Parathyroid adenoma (tissue), 2 donors: Measurements from ENCODE around the gene PAX7.

ENCODE experiments used
- H2AFZ ChIP-seq: fragments of 300-600 bp; sonication (generic); one replicate; pipeline ENCODE4 v1.7.0; 2017; ENCODE audit warnings: antibody characterized with exemption, mild to moderate bottlenecking
- H3K27ac ChIP-seq: fragments of 300-600 bp; sonication (generic); one replicate; pipeline ENCODE4 v1.7.0; 2017
- H3K27me3 ChIP-seq: fragments of 300-600 bp; sonication (generic); one replicate; pipeline ENCODE4 v1.7.0; 2017; ENCODE audit warnings: low read length; ENCODE audit not compliant: control insufficient read depth, insufficient read depth
- H3K36me3 ChIP-seq: fragments of 300-600 bp; sonication (generic); one replicate; pipeline ENCODE4 v1.7.0; 2017; ENCODE audit warnings: low read length; ENCODE audit not compliant: control insufficient read depth, insufficient read depth
- H3K4me1 ChIP-seq: fragments of 300-600 bp; sonication (generic); one replicate; pipeline ENCODE4 v1.7.0; 2017; ENCODE audit warnings: control low read depth
- H3K4me2 ChIP-seq: fragments of 300-600 bp; sonication (generic); one replicate; pipeline ENCODE4 v1.7.0; 2017; ENCODE audit warnings: low read length
- H3K4me3 ChIP-seq: fragments of 300-600 bp; sonication (generic); one replicate; pipeline ENCODE4 v1.7.0; 2017; ENCODE audit warnings: low read depth, low read length
- H3K79me2 ChIP-seq: fragments of 300-600 bp; sonication (generic); one replicate; pipeline ENCODE4 v1.7.0; 2017; ENCODE audit warnings: control low read depth
- H3K9ac ChIP-seq: fragments of 300-600 bp; sonication (generic); one replicate; pipeline ENCODE4 v1.7.0; 2017; ENCODE audit warnings: mild to moderate bottlenecking
- H3K9me3 ChIP-seq: fragments of 300-600 bp; sonication (generic); one replicate; pipeline ENCODE4 v1.7.0; 2017; ENCODE audit warnings: low read length; ENCODE audit not compliant: control insufficient read depth
- CTCF ChIP-seq: fragments of 300-600 bp; sonication (generic); IDR thresholded peaks from one replicate; pipeline ENCODE4 v1.7.0; 2017; ENCODE audit warnings: antibody characterized with exemption, mild to moderate bottlenecking
- donor health status: primary hyperparathyroidism.

The PAX7 gene

GRCh38 chr1:18646786-18647410 is 16.3 kb downstream of the PAX7 start:
- Histone ChIP-seq H3K36me3 (no peaks in the 10 kb centered on the region), H3K9ac (no peak overlapping the region), H3K79me2 (no peaks in the 10 kb centered on the region), H3K27me3 (peaks cover 28% of the 10 kb centered on the region), H3K4me3 (no peak overlapping the region), H2AFZ (no peak overlapping the region), H3K9me3 (no peaks in the 10 kb centered on the region), H3K4me2 (peak overlapping the region; percentile 53), H3K4me1 (no peaks in the 10 kb centered on the region), H3K27ac (no peak overlapping the region)
- no peak for TF ChIP-seq CTCF

GRCh38 chr1:18647681-18648214 is 17.1 kb downstream of the PAX7 start:
- H3K27me3 ChIP-seq, result peaks cover 24% of the 10 kb centered on the region
- no peak overlapping the region for H3K4me3 ChIP-seq
- no peaks in the 10 kb centered on the region for H3K36me3 ChIP-seq
- no peak overlapping the region for H3K27ac ChIP-seq
- no peak overlapping the region for H2AFZ ChIP-seq
- H3K9me3 ChIP-seq, result no peaks in the 10 kb centered on the region
- no peaks in the 10 kb centered on the region for H3K4me1 ChIP-seq
- TF ChIP-seq CTCF, result no peak
- no peaks in the 10 kb centered on the region for H3K79me2 ChIP-seq
- H3K4me2 ChIP-seq, result no peak overlapping the region
- no peak overlapping the region for H3K9ac ChIP-seq

GRCh38 chr1:18649693-18650370 is 19.2 kb downstream of the PAX7 start:
- no peak overlapping the region for H3K27ac ChIP-seq
- no peak overlapping the region for H3K4me3 ChIP-seq
- no peak for TF ChIP-seq CTCF

GRCh38 chr1:18651713-18652112 is 21.1 kb downstream of the PAX7 start:
- H3K27me3 ChIP-seq, result peaks cover 8% of the 10 kb centered on the region
- H3K4me2 ChIP-seq, result no peak overlapping the region
- no peaks in the 10 kb centered on the region for H3K9me3 ChIP-seq
- no peaks in the 10 kb centered on the region for H3K36me3 ChIP-seq
- H3K79me2 ChIP-seq, result no peaks in the 10 kb centered on the region
- H2AFZ ChIP-seq, result no peak overlapping the region
- TF ChIP-seq CTCF, result no peak
- H3K27ac ChIP-seq, result no peak overlapping the region
- H3K4me1 ChIP-seq, result no peaks in the 10 kb centered on the region
- no peak overlapping the region for H3K4me3 ChIP-seq
- no peak overlapping the region for H3K9ac ChIP-seq

More at GRCh38 chr1:18649693-18650370, 19.2 kb downstream of the PAX7 start:
- no peaks in the 10 kb centered on the region for H3K79me2 ChIP-seq
- H3K4me2 ChIP-seq, result no peak overlapping the region
- no peak overlapping the region for H3K9ac ChIP-seq
- no peaks in the 10 kb centered on the region for H3K36me3 ChIP-seq
- H3K27me3 ChIP-seq, result peaks cover 22% of the 10 kb centered on the region
- no peak overlapping the region for H2AFZ ChIP-seq
- H3K9me3 ChIP-seq, result no peaks in the 10 kb centered on the region
- no peaks in the 10 kb centered on the region for H3K4me1 ChIP-seq
